Activated CD8-positive, alpha-beta memory T cell treated with anti-CD3 and anti-CD28 coated beads for 36 hours (primary cell): ENCODE data around the gene LORICRIN. TPM values are rescaled to one million over a fixed set of nuclear protein-coding genes. Genes with fewer than 3 reads are reported as not detected.
"Not testable (repeated sequence)": the region's sequence is repeated elsewhere in the genome, so short reads cannot be mapped to it uniquely, and the experiment has no call there.

Experiments
- CTCF ChIA-PET: fragments of 350-600 bp; sonication (Branson Sonifier 250); formaldehyde crosslinking; loops from one replicate; lab custom pipeline; 2021; ENCODE audit warnings: antibody characterized with exemption; lab: Charles Lee
- POLR2A ChIA-PET: fragments of 350-600 bp; sonication (Branson Sonifier 250); formaldehyde crosslinking; loops from one replicate; lab custom pipeline; 2021; ENCODE audit warnings: antibody characterized with exemption; lab: Charles Lee
- total RNA-seq, 2 experiments: library from RNA; stranded (reverse); gene quantifications; one replicate each; pipeline ENCODE4 v1.2.3, GENCODE V29; 2021

The LORICRIN gene
- total RNA-seq: not detected

- CTCF ChIA-PET: no interaction called here
- POLR2A ChIA-PET: no interaction called here
These were observed at the start of gene LORICRIN for GRCh38 chr1:153259387-153259786. Gene LORICRIN, plus strand, starts transcription at chr1:153259687. Its CDS starts 1,263 bp downstream, at chr1:153260950.

- CTCF ChIA-PET: interaction anchor here (1.1 kb wide), 1 partner anchor 18 kb away, joined by 3 read pairs; no protein-coding TSS in a partner anchor
- POLR2A ChIA-PET: no interaction called here
These were observed 49.3 kb upstream of the LORICRIN start for GRCh38 chr1:153210206-153210605.

GRCh38 chr1:153212201-153212600 lies 47.3 kb upstream of the LORICRIN start:
- CTCF ChIA-PET: no interaction called here

GRCh38 chr1:153213519-153213918 lies 46.0 kb upstream of the LORICRIN start:
- CTCF ChIA-PET: no interaction called here
- POLR2A ChIA-PET: no interaction called here

More at GRCh38 chr1:153212201-153212600, 47.3 kb upstream of the LORICRIN start:
- POLR2A ChIA-PET: no interaction called here

- POLR2A ChIA-PET: no interaction called here
- CTCF ChIA-PET: no interaction called here
These were observed 42.3 kb upstream of the LORICRIN start, which contains the start of gene PRR9 for GRCh38 chr1:153217212-153217611. Gene PRR9, plus strand, starts transcription at chr1:153217584. Its CDS starts 561 bp downstream, at chr1:153218145.

- CTCF ChIA-PET: interaction anchor here (0.6 kb wide), 1 partner anchor 11 kb away, joined by 3 read pairs; no protein-coding TSS in a partner anchor
- POLR2A ChIA-PET: no interaction called here
These were observed 41.6 kb upstream of the LORICRIN start for GRCh38 chr1:153217744-153218416.

GRCh38 chr1:153220606-153221303 lies 38.7 kb upstream of the LORICRIN start:
- POLR2A ChIA-PET: no interaction called here

GRCh38 chr1:153223040-153223891 lies 36.2 kb upstream of the LORICRIN start:
- CTCF ChIA-PET: interaction anchor here (1.0 to 1.5 kb wide), 3 partner anchors 24 to 334 kb away, joined by 3 to 4 read pairs (median 3); no protein-coding TSS in a partner anchor
- POLR2A ChIA-PET: not testable (repeated sequence)

More at GRCh38 chr1:153220606-153221303, 38.7 kb upstream of the LORICRIN start:
- CTCF ChIA-PET: interaction anchor here (0.7 to 1.5 kb wide), 3 partner anchors 8 to 12 kb away, joined by 3 to 8 read pairs (median 3); no protein-coding TSS in a partner anchor

GRCh38 chr1:153227810-153228209 lies 31.7 kb upstream of the LORICRIN start:
- ChIA-PET CTCF (no interaction called here), POLR2A (no interaction called here)

GRCh38 chr1:153228491-153228890 lies 31.0 kb upstream of the LORICRIN start:
- POLR2A ChIA-PET: no interaction called here
- CTCF ChIA-PET: interaction anchor here (1.4 kb wide), 1 partner anchor 8 kb away, joined by 8 read pairs; no protein-coding TSS in a partner anchor

- CTCF ChIA-PET: interaction anchor here (1.4 kb wide), 1 partner anchor 9 kb away, joined by 8 read pairs; no protein-coding TSS in a partner anchor
- POLR2A ChIA-PET: not testable (repeated sequence)
These were observed 30.2 kb upstream of the LORICRIN start for GRCh38 chr1:153229076-153229829.

GRCh38 chr1:153231363-153231762 lies 28.1 kb upstream of the LORICRIN start:
- ChIA-PET CTCF (interaction anchor here (0.9 kb wide), 1 partner anchor 10 kb away, joined by 3 read pairs; no protein-coding TSS in a partner anchor), POLR2A (no interaction called here)

- ChIA-PET CTCF (interaction anchor here (0.9 to 1.2 kb wide), 2 partner anchors 10 to 11 kb away, joined by 3 read pairs; no protein-coding TSS in a partner anchor), POLR2A (no interaction called here)
These were observed 27.7 kb upstream of the LORICRIN start for GRCh38 chr1:153231785-153232184.

- POLR2A ChIA-PET: no interaction called here
- CTCF ChIA-PET: interaction anchor here (1.2 kb wide), 1 partner anchor 11 kb away, joined by 3 read pairs; no protein-coding TSS in a partner anchor
These were observed 26.9 kb upstream of the LORICRIN start for GRCh38 chr1:153232553-153232952.

- CTCF ChIA-PET: no interaction called here
These were observed 26.0 kb upstream of the LORICRIN start for GRCh38 chr1:153233448-153233847.

GRCh38 chr1:153238527-153238926 lies 21.0 kb upstream of the LORICRIN start:
- ChIA-PET CTCF (no interaction called here), POLR2A (no interaction called here)

More at GRCh38 chr1:153233448-153233847, 26.0 kb upstream of the LORICRIN start:
- POLR2A ChIA-PET: no interaction called here

GRCh38 chr1:153242160-153242559 lies 17.3 kb upstream of the LORICRIN start:
- ChIA-PET CTCF (interaction anchor here (1.4 kb wide), 1 partner anchor 13 kb away, joined by 4 read pairs; no protein-coding TSS in a partner anchor), POLR2A (no interaction called here)

GRCh38 chr1:153245466-153245865 lies 14.0 kb upstream of the LORICRIN start:
- ChIA-PET POLR2A (no interaction called here), CTCF (no interaction called here)
